Chondrocyte (in vitro differentiated cells): Measurements from ENCODE around the gene OSBPL8. TPM values are rescaled to one million over a fixed set of nuclear protein-coding genes. Genes with fewer than 3 reads are reported as not detected.
"Not testable (repeated sequence)": the region's sequence is repeated elsewhere in the genome, so short reads cannot be mapped to it uniquely, and the experiment has no call there.

Experiments used
- DNase-seq: peaks from one replicate; pipeline ENCODE4 v3.0.0; 2021; ENCODE audit warnings: mixed read lengths, low spot score
- H3K27ac Mint-ChIP-seq: one replicate; pipeline ENCODE4 v1.8.0; 2021; ENCODE audit warnings: mild to moderate bottlenecking, moderate library complexity, mixed read lengths; ENCODE audit not compliant: unreplicated experiment
- H3K27me3 Mint-ChIP-seq: 2 replicates; pipeline ENCODE4 v1.8.0; 2021; ENCODE audit warnings: low read depth, mixed read lengths
- H3K36me3 Mint-ChIP-seq: 2 replicates; pipeline ENCODE4 v1.8.0; 2021; ENCODE audit warnings: low read depth, mixed read lengths
- H3K4me1 Mint-ChIP-seq: 2 replicates; pipeline ENCODE4 v1.8.0; 2021; ENCODE audit warnings: low read depth, mild to moderate bottlenecking, mixed read lengths
- H3K4me3 Mint-ChIP-seq: one replicate; pipeline ENCODE4 v1.8.0; 2021; ENCODE audit warnings: mild to moderate bottlenecking, moderate library complexity, mixed read lengths; ENCODE audit not compliant: unreplicated experiment
- H3K9me3 Mint-ChIP-seq: 2 replicates; pipeline ENCODE4 v1.8.0; 2021; ENCODE audit warnings: low read depth, mixed read lengths
- CTCF ChIP-seq: fragments of 200-600 bp; sonication (generic); IDR thresholded peaks from 2 replicates; pipeline ENCODE4 v1.5.0; 2021; ENCODE audit warnings: antibody characterized with exemption, mild to moderate bottlenecking, moderate library complexity
- total RNA-seq: library from RNA; stranded (reverse); gene quantifications from 3 replicates; pipeline ENCODE4 v1.2.1, GENCODE V29; 2021

The OSBPL8 gene
- total RNA-seq, 1 donor from 2014 or later, result 105 TPM

- TF ChIP-seq CTCF, result peak; percentile 59
- not testable (repeated sequence) for H3K9me3 Mint-ChIP-seq, H3K27ac Mint-ChIP-seq, H3K36me3 Mint-ChIP-seq, H3K27me3 Mint-ChIP-seq, DNase-seq, H3K4me1 Mint-ChIP-seq, H3K4me3 Mint-ChIP-seq
Measured at GRCh38 chr12:76472862-76473261, 86.7 kb downstream of the OSBPL8 start.

- H3K9me3 Mint-ChIP-seq, result no peaks in the 10 kb centered on the region
- H3K27me3 Mint-ChIP-seq, result no peaks in the 10 kb centered on the region
- DNase-seq, result no peak
- no peaks in the 10 kb centered on the region for H3K36me3 Mint-ChIP-seq
- TF ChIP-seq CTCF, result no peak
- H3K4me3 Mint-ChIP-seq, result no peak overlapping the region
- peaks cover 8% of the 10 kb centered on the region for H3K4me1 Mint-ChIP-seq
- H3K27ac Mint-ChIP-seq, result no peak overlapping the region
Measured at GRCh38 chr12:76471579-76471978, 88.0 kb downstream of the OSBPL8 start.

GRCh38 chr12:76470028-76470939, 89.3 kb downstream of the OSBPL8 start:
- Mint-ChIP-seq H3K4me3 (no peak overlapping the region), H3K27me3 (no peaks in the 10 kb centered on the region), H3K27ac (no peak overlapping the region), H3K9me3 (no peaks in the 10 kb centered on the region), H3K36me3 (no peaks in the 10 kb centered on the region), H3K4me1 (peaks cover 8% of the 10 kb centered on the region)
- no peak for DNase-seq
- TF ChIP-seq CTCF, result no peak

GRCh38 chr12:76464631-76465166, 94.9 kb downstream of the OSBPL8 start:
- TF ChIP-seq CTCF, result no peak
- Mint-ChIP-seq H3K4me1 (peaks cover 38% of the 10 kb centered on the region), H3K4me3 (no peak overlapping the region), H3K27ac (no peak overlapping the region), H3K27me3 (no peaks in the 10 kb centered on the region), H3K36me3 (no peaks in the 10 kb centered on the region), H3K9me3 (no peaks in the 10 kb centered on the region)
- DNase-seq, result no peak

- Mint-ChIP-seq H3K9me3 (no peaks in the 10 kb centered on the region), H3K36me3 (no peaks in the 10 kb centered on the region), H3K4me1 (peaks cover 38% of the 10 kb centered on the region), H3K27me3 (no peaks in the 10 kb centered on the region), H3K27ac (peak overlapping the region; percentile 39), H3K4me3 (no peak overlapping the region)
- TF ChIP-seq CTCF, result no peak
- DNase-seq, result no peak
Measured at GRCh38 chr12:76462668-76463224, 96.8 kb downstream of the OSBPL8 start.
